C4-2B (cell line): ENCODE data around the gene DGKH.

Source experiments
- CTCF ChIP-seq: fragments of 450-650 bp; conservative IDR thresholded peaks from 2 replicates; pipeline ENCODE4 v1.5.1; 2017; ENCODE audit warnings: mild to moderate bottlenecking
- ZFX ChIP-seq: fragments of 450-650 bp; IDR thresholded peaks from 2 replicates; pipeline ENCODE4 v1.6.1; 2017

- TF ChIP-seq CTCF (no peak), ZFX (no peak)
Measured at GRCh38 chr13:42170029-42170428, 121.6 kb downstream of the DGKH start.
